ENCODE results near the gene LPP.
A peak's percentile ranks its signal among the peaks of the same experiment; 100 is the strongest.

Gene LPP

DNA sequence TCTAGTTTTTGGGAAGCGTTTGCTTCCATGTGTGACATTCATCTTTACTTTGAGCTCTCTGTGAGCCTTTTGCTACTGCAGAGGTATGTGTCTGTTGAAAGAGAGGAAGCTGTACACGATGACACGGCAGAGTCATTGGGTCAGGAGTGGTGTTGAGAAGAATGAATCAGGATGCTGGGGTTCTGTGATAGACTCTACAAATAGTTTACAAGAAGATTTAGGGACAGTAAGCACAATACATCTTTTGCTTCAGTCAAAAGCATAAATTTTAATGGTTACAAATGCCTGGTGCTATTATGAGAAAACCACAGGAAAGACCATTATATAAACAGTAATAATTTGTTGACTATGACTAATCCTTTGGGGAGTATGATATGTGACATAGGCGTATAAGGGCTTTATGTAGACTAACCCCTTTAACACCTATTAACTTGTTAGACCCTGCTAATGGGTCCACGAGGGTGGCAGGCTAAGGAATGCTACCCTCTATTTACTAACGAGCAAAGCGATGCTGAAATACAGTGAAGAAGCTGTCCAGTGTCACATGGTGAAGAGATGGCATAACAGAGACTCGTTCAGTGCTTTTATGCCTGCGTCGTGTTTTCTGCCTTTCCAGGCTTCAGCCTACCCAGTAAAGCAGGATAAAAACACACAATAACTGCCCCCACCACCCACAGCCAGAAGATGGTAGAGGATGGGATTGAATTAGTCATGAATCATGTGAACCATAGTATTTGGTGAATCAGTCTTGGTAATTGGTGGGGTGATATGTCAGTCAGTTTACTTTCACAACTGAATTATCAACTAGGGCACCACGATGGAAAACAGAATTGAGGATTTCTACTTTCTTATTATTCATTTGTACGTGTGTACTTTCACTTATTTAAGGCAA, 118.8 kb downstream of the LPP start:
- TF ChIP-seq, protein P1, sequence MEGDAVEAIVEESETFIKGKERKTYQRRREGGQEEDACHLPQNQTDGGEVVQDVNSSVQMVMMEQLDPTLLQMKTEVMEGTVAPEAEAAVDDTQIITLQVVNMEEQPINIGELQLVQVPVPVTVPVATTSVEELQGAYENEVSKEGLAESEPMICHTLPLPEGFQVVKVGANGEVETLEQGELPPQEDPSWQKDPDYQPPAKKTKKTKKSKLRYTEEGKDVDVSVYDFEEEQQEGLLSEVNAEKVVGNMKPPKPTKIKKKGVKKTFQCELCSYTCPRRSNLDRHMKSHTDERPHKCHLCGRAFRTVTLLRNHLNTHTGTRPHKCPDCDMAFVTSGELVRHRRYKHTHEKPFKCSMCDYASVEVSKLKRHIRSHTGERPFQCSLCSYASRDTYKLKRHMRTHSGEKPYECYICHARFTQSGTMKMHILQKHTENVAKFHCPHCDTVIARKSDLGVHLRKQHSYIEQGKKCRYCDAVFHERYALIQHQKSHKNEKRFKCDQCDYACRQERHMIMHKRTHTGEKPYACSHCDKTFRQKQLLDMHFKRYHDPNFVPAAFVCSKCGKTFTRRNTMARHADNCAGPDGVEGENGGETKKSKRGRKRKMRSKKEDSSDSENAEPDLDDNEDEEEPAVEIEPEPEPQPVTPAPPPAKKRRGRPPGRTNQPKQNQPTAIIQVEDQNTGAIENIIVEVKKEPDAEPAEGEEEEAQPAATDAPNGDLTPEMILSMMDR (IDR thresholded peaks at IDR 0.05; ENCODE audit: low read depth, low read length, missing control alignments): no peak
- DNase-seq (ENCODE audit: extremely low read depth, low read depth): peak; percentile 64

DNA sequence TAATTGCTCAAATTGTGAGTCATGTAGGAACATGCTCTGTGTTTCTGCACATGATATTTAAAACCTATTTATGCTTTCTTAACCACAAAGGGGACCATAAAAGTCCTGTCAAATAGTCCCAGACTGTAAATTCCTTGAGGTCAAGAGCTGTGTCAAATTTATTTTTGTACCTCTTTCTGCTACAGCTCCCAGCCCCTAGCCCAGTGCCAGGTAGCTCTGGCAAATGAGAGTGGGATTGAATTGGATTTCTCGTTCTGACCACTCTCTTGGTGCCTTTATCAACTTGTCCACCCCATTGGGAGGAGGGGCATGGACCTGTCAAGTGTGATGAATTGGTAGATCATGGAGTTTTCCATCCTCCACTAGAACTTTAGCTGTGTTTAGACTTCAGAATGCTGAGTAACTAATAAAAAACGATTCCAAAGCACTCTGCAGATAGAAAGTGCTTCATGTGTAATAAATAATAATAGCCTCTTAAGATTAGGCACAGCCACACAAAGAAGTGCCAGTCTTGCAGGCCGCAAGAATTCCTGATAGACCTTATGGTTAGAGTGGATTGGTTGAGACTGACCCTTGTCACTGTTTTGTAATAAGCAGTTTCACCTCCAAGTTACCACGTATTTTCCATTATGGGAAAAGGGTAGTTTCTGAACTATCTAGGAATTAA, 120.4 kb downstream of the LPP start:
- no peak for DNase-seq (ENCODE audit: extremely low read depth, low read depth)
- TF ChIP-seq, protein P1 (IDR thresholded peaks at IDR 0.05; ENCODE audit: low read depth, low read length, missing control alignments): no peak
- no peak overlapping the region for H3K4me3 ChIP-seq (replicated peaks; ENCODE audit: low read depth, low read length)

More for the DNA sequence above, 118.8 kb downstream of the LPP start:
- H3K4me3 ChIP-seq (replicated peaks; ENCODE audit: low read depth, low read length): no peak overlapping the region

DNA sequence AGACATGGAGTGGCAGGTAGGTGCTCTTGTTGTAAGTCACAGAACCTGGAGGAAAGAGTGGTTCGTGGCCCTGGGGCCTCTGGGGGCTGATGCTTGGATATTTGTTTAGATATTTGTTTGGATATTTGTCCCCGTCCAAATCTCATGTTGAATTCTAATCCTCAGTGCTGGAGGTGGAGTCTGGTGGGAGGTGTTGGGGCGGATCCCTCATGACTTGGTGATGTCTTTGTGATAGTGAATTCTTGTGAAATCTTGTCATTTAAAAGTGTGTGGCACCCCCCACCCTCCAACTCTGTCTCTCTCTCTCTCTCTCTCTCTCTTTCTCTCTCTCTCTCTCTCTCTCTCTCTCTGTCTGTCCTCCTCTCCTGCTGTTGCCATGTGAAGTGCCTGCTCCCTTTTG, 122.4 kb downstream of the LPP start:
- H3K4me3 ChIP-seq (replicated peaks; ENCODE audit: low read depth, low read length): no peak overlapping the region
- DNase-seq (ENCODE audit: extremely low read depth, low read depth): no peak
- TF ChIP-seq, protein P1 (IDR thresholded peaks at IDR 0.05; ENCODE audit: low read depth, low read length, missing control alignments): no peak

DNA sequence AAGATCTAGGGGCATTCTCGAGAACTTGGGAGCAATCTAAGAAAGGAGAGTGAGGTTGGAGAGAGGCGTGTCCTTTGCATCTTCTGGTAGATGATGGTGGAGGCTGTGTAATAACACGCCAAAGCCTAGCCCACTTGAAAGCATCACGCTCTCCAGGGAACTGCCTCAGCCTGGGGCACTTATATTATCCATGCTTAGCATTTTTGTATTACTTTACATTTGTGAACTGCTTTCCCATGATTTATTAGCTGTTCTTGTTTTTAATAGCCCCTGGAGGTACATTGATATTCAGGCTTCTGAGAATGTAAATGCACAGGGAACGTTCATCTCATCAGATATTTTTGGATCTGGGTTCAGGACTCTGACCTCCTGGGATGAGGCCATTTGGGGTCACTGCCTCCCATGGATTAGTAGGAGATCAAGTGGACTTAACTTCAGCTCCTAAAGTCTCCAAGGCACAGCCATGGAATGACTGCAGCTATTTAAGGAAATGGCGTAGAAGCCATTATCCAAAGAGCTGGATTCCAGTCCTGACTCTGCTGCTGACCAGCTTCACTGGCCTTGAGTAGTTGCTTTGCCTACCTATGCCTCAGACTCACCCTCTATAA, 124.9 kb downstream of the LPP start:
- H3K4me3 ChIP-seq (replicated peaks; ENCODE audit: low read depth, low read length): no peak overlapping the region
- TF ChIP-seq, protein P1 (IDR thresholded peaks at IDR 0.05; ENCODE audit: low read depth, low read length, missing control alignments): no peak
- DNase-seq (ENCODE audit: extremely low read depth, low read depth): no peak

DNA sequence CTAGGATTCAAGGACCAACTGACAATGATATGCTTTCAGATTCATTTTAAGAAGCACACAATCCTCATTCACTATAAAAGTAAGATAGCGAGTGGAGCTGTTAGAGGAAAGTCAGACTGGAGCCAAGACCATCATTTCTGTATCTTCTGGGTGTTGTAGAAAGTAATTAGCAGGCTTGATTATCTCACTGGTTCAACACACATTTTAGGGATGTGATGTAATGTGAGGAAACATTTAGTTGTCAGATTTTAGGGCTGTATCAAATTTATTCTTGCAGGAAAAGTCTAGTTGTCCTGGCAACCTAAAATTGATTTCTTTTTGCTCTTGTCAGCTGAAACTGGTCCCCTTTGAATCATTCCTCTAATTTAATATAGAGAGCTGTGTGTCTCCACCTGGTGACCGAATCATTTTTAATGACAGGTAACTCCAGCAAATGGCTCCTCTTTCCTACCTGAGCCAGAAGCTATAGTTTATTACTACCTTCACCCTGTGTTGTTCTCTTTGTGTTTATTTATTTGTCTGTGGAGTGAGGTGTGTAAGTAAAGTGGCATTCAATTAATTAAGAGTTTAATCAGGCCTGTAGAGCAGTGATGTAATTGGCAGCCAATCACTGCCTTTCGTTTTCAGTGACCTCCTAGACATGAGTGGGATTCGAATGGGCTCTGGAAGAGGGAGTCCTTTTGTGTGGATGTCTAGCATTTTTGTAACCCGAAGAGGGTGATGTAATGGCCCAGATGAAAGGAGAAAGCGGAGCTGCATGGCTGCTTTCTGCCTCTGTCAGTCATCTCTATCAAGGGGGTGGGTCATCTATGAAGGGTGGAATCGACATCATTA, 125.8 kb downstream of the LPP start:
- TF ChIP-seq, protein P1 (IDR thresholded peaks at IDR 0.05; ENCODE audit: low read depth, low read length, missing control alignments): no peak
- DNase-seq (ENCODE audit: extremely low read depth, low read depth): no peak
- H3K4me3 ChIP-seq (replicated peaks; ENCODE audit: low read depth, low read length): no peak overlapping the region

DNA sequence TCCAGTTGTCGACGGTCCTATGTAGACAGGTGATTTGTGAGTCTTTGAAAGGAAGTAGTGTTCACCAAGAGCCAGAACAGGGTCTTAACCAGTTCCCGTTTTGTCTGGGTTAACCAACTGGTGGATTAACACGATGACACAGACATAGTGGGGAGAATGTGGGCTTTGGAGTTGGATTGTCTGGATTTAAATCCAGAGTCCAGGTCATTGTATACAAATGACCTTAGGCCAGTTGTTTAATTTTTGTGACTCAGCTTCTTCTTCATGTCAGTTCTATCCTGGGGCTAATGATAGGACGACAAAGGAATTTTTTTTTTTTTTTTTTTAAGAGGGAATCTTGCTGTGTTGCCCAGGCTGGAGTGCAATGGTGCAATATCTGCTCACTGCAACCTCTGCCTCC, 126.7 kb downstream of the LPP start:
- TF ChIP-seq, protein P1 (IDR thresholded peaks at IDR 0.05; ENCODE audit: low read depth, low read length, missing control alignments): no peak
- no peak overlapping the region for H3K4me3 ChIP-seq (replicated peaks; ENCODE audit: low read depth, low read length)
- no peak for DNase-seq (ENCODE audit: extremely low read depth, low read depth)
